ENCODE data around the gene UNC45B. TPM values are rescaled to one million over a fixed set of nuclear protein-coding genes. Genes with fewer than 3 reads are reported as not detected.

Gene UNC45B
- polyA plus RNA-seq, 1 of the 3 experiments (the other 2 are of a cell fraction), result not detected

- no peaks in the 10 kb centered on the region for H3K9me2 ChIP-seq
- no peak within 1 kb of the TSS for H3K4me3 ChIP-seq (ENCODE audit: low read depth in 2 of 2, low read length in 1 of 2)
- POLR2A ChIA-PET, result interaction anchor here (1.1 kb wide), 1 partner anchor 20 kb away, joined by 4 read pairs; no protein-coding TSS in a partner anchor
- peaks cover 0 to 16% of the 10 kb centered on the region in 2 experiments; a peak in 1 of 4 replicates for H3K4me1 ChIP-seq (ENCODE audit: control insufficient read depth in 1 of 2, insufficient read depth in 2 of 2, low read depth in 1 of 2, low read length in 1 of 2)
- no peaks in the 10 kb centered on the region for H3K27me3 ChIP-seq (ENCODE audit: insufficient read depth)
- no peaks in the 10 kb centered on the region for H4K20me1 ChIP-seq (ENCODE audit: insufficient read depth)
- H3K27ac ChIP-seq (ENCODE audit: low read depth in 2 of 2, low read length in 1 of 2), result no peak within 1 kb of the TSS
- no peak within 1 kb of the TSS for H3K4me2 ChIP-seq
- DNase-seq, result no peak
- TF ChIP-seq JUND (IDR thresholded peaks at IDR 0.05), result no peak
- TF ChIP-seq TCF12 (IDR thresholded peaks at IDR 0.05), result no peak
- no peak for TF ChIP-seq TEAD4 (IDR thresholded peaks at IDR 0.05; ENCODE audit: borderline replicate concordance, insufficient read depth)
- no peak for TF ChIP-seq RCOR1 (IDR thresholded peaks at IDR 0.05; ENCODE audit: low read length)
- TF ChIP-seq GATA2 (CRISPR knock-in tag; IDR thresholded peaks at IDR 0.05), result no peak
- no peak for TF ChIP-seq MEF2A (IDR thresholded peaks at IDR 0.05; ENCODE audit: borderline replicate concordance, low read depth)
- TF ChIP-seq MAX (IDR thresholded peaks at IDR 0.05; ENCODE audit: low read depth), result no peak
- no peak for TF ChIP-seq FOSL2 (IDR thresholded peaks at IDR 0.05; ENCODE audit: borderline replicate concordance, low read depth)
- TF ChIP-seq FOXM1 (IDR thresholded peaks at IDR 0.05; ENCODE audit: low read depth), result no peak
- no peak for TF ChIP-seq FOXJ3 (CRISPR knock-in tag; IDR thresholded peaks at IDR 0.05)
- CTCF ChIA-PET, result interaction anchor here (1.3 to 4.0 kb wide), 6 partner anchors 20 to 701 kb away, joined by 4 to 21 read pairs (median 10); partner anchors contain the start of gene NLE1
- WGBS (ENCODE audit: low lambda C conversion rate), result 92% methylated on average over 3 of the region's 3 CpGs
- H2AFZ ChIP-seq (ENCODE audit: low read depth), result no peak within 1 kb of the TSS
- H3K9me3 ChIP-seq, result no peaks in the 10 kb centered on the region
- H3K36me3 ChIP-seq (replicated peaks in 1 of 2; ENCODE audit: control insufficient read depth in 1 of 2, insufficient read depth in 2 of 2, low read length in 1 of 2), result no peaks in the 10 kb centered on the region
- H3F3A ChIP-seq (replicated peaks; ENCODE audit: insufficient read depth), result no peaks in the 10 kb centered on the region
- H3K79me2 ChIP-seq (ENCODE audit: insufficient read depth), result peaks cover 21% of the 10 kb centered on the region
- H3K9ac ChIP-seq, result no peak within 1 kb of the TSS
Observed at GRCh38 chr17:35121315-35121714, 26.3 kb upstream of the UNC45B start, which contains the start of gene FNDC8. Gene FNDC8, plus strand, starts transcription at chr17:35121615. Its CDS starts 79 bp downstream, at chr17:35121694.

GRCh38 chr17:35127751-35128514, 19.7 kb upstream of the UNC45B start:
- Histone ChIP-seq H3K4me1 (ENCODE audit: control insufficient read depth in 1 of 2, insufficient read depth in 2 of 2, low read depth in 1 of 2, low read length in 1 of 2) (no peaks in the 10 kb centered on the region), H3K4me3 (ENCODE audit: low read depth in 2 of 2, low read length in 1 of 2) (no peak overlapping the region), H3K79me2 (ENCODE audit: insufficient read depth) (no peaks in the 10 kb centered on the region), H3K9me3 (no peaks in the 10 kb centered on the region), H4K20me1 (ENCODE audit: insufficient read depth) (no peaks in the 10 kb centered on the region), H3F3A (replicated peaks; ENCODE audit: insufficient read depth) (no peaks in the 10 kb centered on the region), H3K36me3 (replicated peaks in 1 of 2; ENCODE audit: control insufficient read depth in 1 of 2, insufficient read depth in 2 of 2, low read length in 1 of 2) (peaks cover 0 to 28% of the 10 kb centered on the region in 2 experiments), H3K9me2 (no peaks in the 10 kb centered on the region), H3K9ac (no peak overlapping the region), H2AFZ (ENCODE audit: low read depth) (no peak overlapping the region), H3K27ac (ENCODE audit: low read depth in 2 of 2, low read length in 1 of 2) (no peak overlapping the region), H3K27me3 (ENCODE audit: insufficient read depth) (no peaks in the 10 kb centered on the region), H3K4me2 (no peak overlapping the region)
- no peak for DNase-seq
- ChIA-PET CTCF (interaction anchor here (0.7 to 5.4 kb wide), 6 partner anchors 8 to 708 kb away, joined by 3 to 24 read pairs (median 3); partner anchors contain the start of genes NLE1 and RAD51D), POLR2A (no interaction called here)
- WGBS (ENCODE audit: low lambda C conversion rate), result 93% methylated on average over 11 of the region's 11 CpGs
- TF ChIP-seq RAD21 (IDR thresholded peaks at IDR 0.05; ENCODE audit: low read length) (no peak), PBX3 (IDR thresholded peaks at IDR 0.05) (no peak), MXI1 (IDR thresholded peaks at IDR 0.05; ENCODE audit: low read depth, low read length) (no peak), CHD2 (IDR thresholded peaks at IDR 0.05; ENCODE audit: low read length, partially characterized antibody) (no peak), MAX (IDR thresholded peaks at IDR 0.05; ENCODE audit: low read depth) (no peak), EP300 (IDR thresholded peaks at IDR 0.05; ENCODE audit: borderline replicate concordance in 1 of 2, low read depth in 1 of 2, low read length in 1 of 2) (no peak), MEF2A (IDR thresholded peaks at IDR 0.05; ENCODE audit: borderline replicate concordance, low read depth) (no peak), ELF1 (IDR thresholded peaks at IDR 0.05) (no peak), USF1 (IDR thresholded peaks at IDR 0.05; ENCODE audit: borderline replicate concordance, low read depth) (no peak), GABPA (IDR thresholded peaks at IDR 0.05; ENCODE audit: low read depth) (no peak), ZBTB33 (IDR thresholded peaks at IDR 0.05; ENCODE audit: borderline replicate concordance, low read depth) (no peak), IRF3 (IDR thresholded peaks at IDR 0.05; ENCODE audit: low read depth, low read length) (no peak), RFX5 (IDR thresholded peaks at IDR 0.05; ENCODE audit: low read length) (no peak), NFIC (IDR thresholded peaks at IDR 0.05; ENCODE audit: borderline replicate concordance) (no peak), POLR2AphosphoS5 (IDR thresholded peaks at IDR 0.05; ENCODE audit: low read depth, low read length) (no peak)
